ENCODE measurements around the gene SCUBE3. TPM values are rescaled to one million over a fixed set of nuclear protein-coding genes. Genes with fewer than 3 reads are reported as not detected.

The SCUBE3 gene
- total RNA-seq, 2 experiments from 2014 or later = not detected

GRCh38 chr6:35248965-35249364, 35.2 kb downstream of the SCUBE3 start:
- peaks cover 19% of the 10 kb centered on the region for H3K4me1 Mint-ChIP-seq
- H3K9me3 Mint-ChIP-seq = no peaks in the 10 kb centered on the region
- H3K36me3 Mint-ChIP-seq (ENCODE audit: low read depth) = no peaks in the 10 kb centered on the region
- no peak overlapping the region for H3K27ac Mint-ChIP-seq
- DNase-seq = no peak
- no peaks in the 10 kb centered on the region for H3K27me3 Mint-ChIP-seq
- ChIA-PET CTCF (interaction anchor here (0.6 to 3.8 kb wide), 5 partner anchors 9 to 67 kb away, joined by 3 to 18 read pairs (median 5); partner anchors contain the start of gene ZNF76), POLR2A (interaction anchor here (0.9 kb wide), 1 partner anchor 10 kb away, joined by 4 read pairs; no protein-coding TSS in a partner anchor)
- H3K4me3 Mint-ChIP-seq = no peak overlapping the region

GRCh38 chr6:35251949-35252348, 38.2 kb downstream of the SCUBE3 start:
- no peaks in the 10 kb centered on the region for H3K36me3 Mint-ChIP-seq (ENCODE audit: low read depth)
- H3K9me3 Mint-ChIP-seq = no peaks in the 10 kb centered on the region
- DNase-seq = no peak

GRCh38 chr6:35253249-35253648, 39.5 kb downstream of the SCUBE3 start:
- DNase-seq = no peak
- Mint-ChIP-seq H3K4me1 (peaks cover 15% of the 10 kb centered on the region), H3K27me3 (no peaks in the 10 kb centered on the region), H3K27ac (no peak overlapping the region), H3K9me3 (no peaks in the 10 kb centered on the region), H3K36me3 (ENCODE audit: low read depth) (no peaks in the 10 kb centered on the region), H3K4me3 (no peak overlapping the region)
- CTCF ChIA-PET = no interaction called here
- POLR2A ChIA-PET = no interaction called here

More at GRCh38 chr6:35251949-35252348, 38.2 kb downstream of the SCUBE3 start:
- Mint-ChIP-seq H3K27ac (no peak overlapping the region), H3K27me3 (no peaks in the 10 kb centered on the region), H3K4me3 (no peak overlapping the region), H3K4me1 (peaks cover 19% of the 10 kb centered on the region)
- POLR2A ChIA-PET = no interaction called here
- CTCF ChIA-PET = no interaction called here

GRCh38 chr6:35258336-35258735, 44.6 kb downstream of the SCUBE3 start:
- Mint-ChIP-seq H3K36me3 (ENCODE audit: low read depth) (no peaks in the 10 kb centered on the region), H3K4me1 (peaks cover 43% of the 10 kb centered on the region), H3K9me3 (no peaks in the 10 kb centered on the region), H3K27me3 (no peaks in the 10 kb centered on the region), H3K27ac (peak overlapping the region; percentile 94), H3K4me3 (peak overlapping the region; percentile 97)
- POLR2A ChIA-PET = interaction anchor here (0.9 kb wide), 1 partner anchor 10 kb away, joined by 4 read pairs; no protein-coding TSS in a partner anchor
- CTCF ChIA-PET = interaction anchor here (0.8 to 3.2 kb wide), 6 partner anchors 9 to 262 kb away, joined by 3 to 18 read pairs (median 4); no protein-coding TSS in a partner anchor
- DNase-seq = no peak

- ChIA-PET CTCF (interaction anchor here (0.8 to 3.2 kb wide), 5 partner anchors 9 to 262 kb away, joined by 3 to 18 read pairs (median 4); no protein-coding TSS in a partner anchor), POLR2A (interaction anchor here (0.9 kb wide), 1 partner anchor 10 kb away, joined by 4 read pairs; no protein-coding TSS in a partner anchor)
- H3K27ac Mint-ChIP-seq = peak overlapping the region; percentile 94
- H3K9me3 Mint-ChIP-seq = no peaks in the 10 kb centered on the region
- H3K36me3 Mint-ChIP-seq (ENCODE audit: low read depth) = no peaks in the 10 kb centered on the region
- H3K4me3 Mint-ChIP-seq = peak overlapping the region; percentile 97
- no peaks in the 10 kb centered on the region for H3K27me3 Mint-ChIP-seq
- no peak for DNase-seq
- H3K4me1 Mint-ChIP-seq = peaks cover 47% of the 10 kb centered on the region
These were observed 45.1 kb downstream of the SCUBE3 start for GRCh38 chr6:35258858-35259193.

GRCh38 chr6:35259194-35259947, 45.6 kb downstream of the SCUBE3 start, which contains the start of gene ZNF76:
Gene ZNF76, plus strand, starts transcription at chr6:35259735. Its CDS starts 21,417 bp downstream, at chr6:35281152.
- Mint-ChIP-seq H3K36me3 (ENCODE audit: low read depth) (no peaks in the 10 kb centered on the region), H3K4me1 (peaks cover 51% of the 10 kb centered on the region), H3K4me3 (peak within 1 kb of the TSS; percentile 97), H3K9me3 (no peaks in the 10 kb centered on the region), H3K27ac (peak within 1 kb of the TSS; percentile 94), H3K27me3 (no peaks in the 10 kb centered on the region)
- POLR2A ChIA-PET = interaction anchor here (0.6 to 0.9 kb wide), 2 partner anchors 11 to 59 kb away, joined by 3 to 4 read pairs; no protein-coding TSS in a partner anchor
- CTCF ChIA-PET = interaction anchor here (0.8 to 3.2 kb wide), 5 partner anchors 10 to 261 kb away, joined by 3 to 18 read pairs (median 4); no protein-coding TSS in a partner anchor
- DNase-seq = peak; percentile 90

- Mint-ChIP-seq H3K27ac (peak overlapping the region; percentile 90), H3K27me3 (no peaks in the 10 kb centered on the region), H3K4me3 (peak overlapping the region; percentile 79), H3K4me1 (peaks cover 51% of the 10 kb centered on the region), H3K9me3 (no peaks in the 10 kb centered on the region), H3K36me3 (ENCODE audit: low read depth) (no peaks in the 10 kb centered on the region)
- POLR2A ChIA-PET = interaction anchor here (0.6 kb wide), 1 partner anchor 58 kb away, joined by 3 read pairs; no protein-coding TSS in a partner anchor
- CTCF ChIA-PET = interaction anchor here (1.1 to 3.2 kb wide), 3 partner anchors 9 to 30 kb away, joined by 3 to 18 read pairs (median 7); no protein-coding TSS in a partner anchor
- DNase-seq = peak; percentile 69
These were observed 46.3 kb downstream of the SCUBE3 start for GRCh38 chr6:35259948-35260590.

GRCh38 chr6:35260591-35261570, 47.1 kb downstream of the SCUBE3 start:
- H3K9me3 Mint-ChIP-seq = no peaks in the 10 kb centered on the region
- H3K27me3 Mint-ChIP-seq = no peaks in the 10 kb centered on the region
- peak overlapping the region; percentile 90 for H3K27ac Mint-ChIP-seq
- peaks cover 51% of the 10 kb centered on the region for H3K4me1 Mint-ChIP-seq
- H3K36me3 Mint-ChIP-seq (ENCODE audit: low read depth) = no peaks in the 10 kb centered on the region
- peak overlapping the region; percentile 79 for H3K4me3 Mint-ChIP-seq
- ChIA-PET POLR2A (no interaction called here), CTCF (interaction anchor here (0.9 to 1.1 kb wide), 2 partner anchors 9 to 29 kb away, joined by 3 to 4 read pairs; no protein-coding TSS in a partner anchor)
- no peak for DNase-seq

- H3K9me3 Mint-ChIP-seq = no peaks in the 10 kb centered on the region
- DNase-seq = no peak
- H3K27ac Mint-ChIP-seq = no peak overlapping the region
- H3K4me3 Mint-ChIP-seq = no peak overlapping the region
- ChIA-PET CTCF (no interaction called here), POLR2A (no interaction called here)
- no peaks in the 10 kb centered on the region for H3K27me3 Mint-ChIP-seq
- no peaks in the 10 kb centered on the region for H3K36me3 Mint-ChIP-seq (ENCODE audit: low read depth)
- H3K4me1 Mint-ChIP-seq = peaks cover 49% of the 10 kb centered on the region
These were observed 48.8 kb downstream of the SCUBE3 start for GRCh38 chr6:35262596-35262995.

- H3K36me3 Mint-ChIP-seq (ENCODE audit: low read depth) = peaks cover 3% of the 10 kb centered on the region
- ChIA-PET POLR2A (no interaction called here), CTCF (interaction anchor here (1.5 to 1.6 kb wide), 2 partner anchors 9 to 85 kb away, joined by 3 to 9 read pairs; no protein-coding TSS in a partner anchor)
- no peak overlapping the region for H3K27ac Mint-ChIP-seq
- no peaks in the 10 kb centered on the region for H3K9me3 Mint-ChIP-seq
- no peaks in the 10 kb centered on the region for H3K27me3 Mint-ChIP-seq
- no peak for DNase-seq
- H3K4me3 Mint-ChIP-seq = no peak overlapping the region
- H3K4me1 Mint-ChIP-seq = peaks cover 44% of the 10 kb centered on the region
These were observed 51.0 kb downstream of the SCUBE3 start for GRCh38 chr6:35264550-35265274.

GRCh38 chr6:35265523-35265922, 51.8 kb downstream of the SCUBE3 start:
- Mint-ChIP-seq H3K9me3 (no peaks in the 10 kb centered on the region), H3K36me3 (ENCODE audit: low read depth) (peaks cover 5% of the 10 kb centered on the region), H3K27ac (no peak overlapping the region), H3K4me3 (no peak overlapping the region), H3K4me1 (peaks cover 38% of the 10 kb centered on the region), H3K27me3 (no peaks in the 10 kb centered on the region)
- POLR2A ChIA-PET = no interaction called here
- CTCF ChIA-PET = interaction anchor here (1.5 to 1.7 kb wide), 2 partner anchors 63 to 84 kb away, joined by 3 to 5 read pairs; no protein-coding TSS in a partner anchor
- DNase-seq = no peak
